ENCODE measurements around the gene L1TD1.
"Not testable (repeated sequence)": the region's sequence is repeated elsewhere in the genome, so short reads cannot be mapped to it uniquely, and the experiment has no call there.

Gene L1TD1

DNA sequence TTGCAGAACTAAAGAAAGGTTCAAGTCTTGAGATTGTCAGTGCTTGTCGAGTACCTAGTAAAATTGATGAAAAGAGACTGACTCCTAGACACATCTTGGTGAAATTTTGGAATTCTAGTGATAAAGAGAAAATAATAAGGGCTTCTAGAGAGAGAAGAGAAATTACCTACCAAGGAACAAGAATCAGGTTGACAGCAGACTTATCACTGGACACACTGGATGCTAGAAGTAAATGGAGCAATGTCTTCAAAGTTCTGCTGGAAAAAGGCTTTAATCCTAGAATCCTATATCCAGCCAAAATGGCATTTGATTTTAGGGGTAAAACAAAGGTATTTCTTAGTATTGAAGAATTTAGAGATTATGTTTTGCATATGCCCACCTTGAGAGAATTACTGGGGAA is 16.3 kb downstream of the L1TD1 start:
- no peak for TF ChIP-seq MYC (IDR thresholded peaks at IDR 0.05; ENCODE audit: low read depth, low read length)
- TF ChIP-seq, protein P1, sequence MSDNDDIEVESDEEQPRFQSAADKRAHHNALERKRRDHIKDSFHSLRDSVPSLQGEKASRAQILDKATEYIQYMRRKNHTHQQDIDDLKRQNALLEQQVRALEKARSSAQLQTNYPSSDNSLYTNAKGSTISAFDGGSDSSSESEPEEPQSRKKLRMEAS (IDR thresholded peaks at IDR 0.05; ENCODE audit: low read depth, low read length) = no peak
- TF ChIP-seq POLR2A (IDR thresholded peaks at IDR 0.05; ENCODE audit: extremely low read depth, insufficient read length) = no peak
- TF ChIP-seq, protein P2, sequence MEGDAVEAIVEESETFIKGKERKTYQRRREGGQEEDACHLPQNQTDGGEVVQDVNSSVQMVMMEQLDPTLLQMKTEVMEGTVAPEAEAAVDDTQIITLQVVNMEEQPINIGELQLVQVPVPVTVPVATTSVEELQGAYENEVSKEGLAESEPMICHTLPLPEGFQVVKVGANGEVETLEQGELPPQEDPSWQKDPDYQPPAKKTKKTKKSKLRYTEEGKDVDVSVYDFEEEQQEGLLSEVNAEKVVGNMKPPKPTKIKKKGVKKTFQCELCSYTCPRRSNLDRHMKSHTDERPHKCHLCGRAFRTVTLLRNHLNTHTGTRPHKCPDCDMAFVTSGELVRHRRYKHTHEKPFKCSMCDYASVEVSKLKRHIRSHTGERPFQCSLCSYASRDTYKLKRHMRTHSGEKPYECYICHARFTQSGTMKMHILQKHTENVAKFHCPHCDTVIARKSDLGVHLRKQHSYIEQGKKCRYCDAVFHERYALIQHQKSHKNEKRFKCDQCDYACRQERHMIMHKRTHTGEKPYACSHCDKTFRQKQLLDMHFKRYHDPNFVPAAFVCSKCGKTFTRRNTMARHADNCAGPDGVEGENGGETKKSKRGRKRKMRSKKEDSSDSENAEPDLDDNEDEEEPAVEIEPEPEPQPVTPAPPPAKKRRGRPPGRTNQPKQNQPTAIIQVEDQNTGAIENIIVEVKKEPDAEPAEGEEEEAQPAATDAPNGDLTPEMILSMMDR (IDR thresholded peaks at IDR 0.05; ENCODE audit: low read depth, low read length) = no peak
- no peak for DNase-seq (ENCODE audit: low read depth)
- H3K4me3 ChIP-seq (ENCODE audit: low read depth, low read length) = no peak overlapping the region

DNA sequence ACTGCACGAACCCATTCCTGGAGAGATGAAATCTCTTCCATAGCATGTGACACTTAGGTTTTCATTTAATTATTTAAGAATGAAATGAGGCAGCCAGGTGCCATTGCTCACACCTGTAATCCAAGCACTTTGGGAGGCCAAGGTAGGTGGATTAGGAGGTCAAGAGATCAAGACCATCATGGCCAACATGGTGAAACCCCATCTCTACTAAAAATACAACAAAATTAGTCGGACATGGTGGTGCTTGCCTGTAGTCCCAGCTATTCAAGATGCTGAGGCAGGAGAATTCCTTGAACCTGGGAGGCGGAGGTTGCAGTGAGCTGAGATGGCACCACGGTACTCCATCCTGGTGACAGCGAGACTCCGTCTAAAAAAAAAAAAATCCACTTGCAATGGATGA is 17.8 kb downstream of the L1TD1 start:
- H3K4me3 ChIP-seq (ENCODE audit: low read depth, low read length) = no peak overlapping the region
- TF ChIP-seq, protein P1 (IDR thresholded peaks at IDR 0.05; ENCODE audit: low read depth, low read length) = no peak
- TF ChIP-seq MYC (IDR thresholded peaks at IDR 0.05; ENCODE audit: low read depth, low read length) (no peak), POLR2A (IDR thresholded peaks at IDR 0.05; ENCODE audit: extremely low read depth, insufficient read length) (no peak)
- TF ChIP-seq, protein P2 (IDR thresholded peaks at IDR 0.05; ENCODE audit: low read depth, low read length) = no peak
- no peak for DNase-seq (ENCODE audit: low read depth)

DNA sequence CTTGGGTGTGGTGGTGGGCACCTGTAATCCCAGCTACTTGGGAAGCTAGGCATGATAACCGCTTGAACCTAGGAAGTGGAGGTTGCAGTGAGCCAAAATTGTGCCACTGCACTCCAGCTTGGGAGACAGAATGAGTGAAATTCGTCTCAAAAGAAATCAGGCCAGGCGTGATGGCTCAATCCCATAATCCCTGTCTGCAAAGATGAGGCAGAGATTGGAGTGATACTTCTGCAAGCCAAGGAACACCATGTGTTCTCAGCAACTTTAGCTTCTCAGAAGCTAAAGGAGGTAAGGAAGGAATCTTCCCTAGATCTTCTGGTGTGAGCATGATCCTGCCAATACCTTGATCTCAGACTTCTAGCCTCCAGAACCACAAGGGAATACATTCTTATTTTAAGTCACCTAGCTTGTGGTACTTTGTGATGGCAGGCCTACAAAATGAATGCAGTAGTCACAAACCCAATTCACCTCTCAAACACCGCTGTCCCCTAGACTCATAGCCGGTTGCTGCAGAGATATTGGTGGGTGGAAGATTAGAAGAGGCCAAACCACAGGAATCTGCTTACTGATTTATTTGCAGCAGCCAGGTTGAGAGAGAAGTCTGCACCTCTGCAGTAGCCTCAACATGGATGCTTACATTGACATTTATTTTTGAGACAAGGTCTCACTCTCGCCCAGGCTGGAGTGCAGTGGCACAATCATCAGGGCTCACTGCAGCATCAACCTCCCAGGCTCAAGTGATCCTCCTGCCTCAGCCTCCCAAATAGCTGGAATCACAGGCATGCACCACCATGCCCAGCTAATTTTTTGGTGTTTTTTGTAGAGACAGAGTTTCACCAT is 18.6 kb downstream of the L1TD1 start:
- H3K4me3 ChIP-seq (ENCODE audit: low read depth, low read length) = no peak overlapping the region
- no peak for DNase-seq (ENCODE audit: low read depth)
- TF ChIP-seq, protein P1 (IDR thresholded peaks at IDR 0.05; ENCODE audit: low read depth, low read length) = no peak
- no peak for TF ChIP-seq POLR2A (IDR thresholded peaks at IDR 0.05; ENCODE audit: extremely low read depth, insufficient read length)
- TF ChIP-seq, protein P2 (IDR thresholded peaks at IDR 0.05; ENCODE audit: low read depth, low read length) = no peak
- no peak for TF ChIP-seq MYC (IDR thresholded peaks at IDR 0.05; ENCODE audit: low read depth, low read length)

DNA sequence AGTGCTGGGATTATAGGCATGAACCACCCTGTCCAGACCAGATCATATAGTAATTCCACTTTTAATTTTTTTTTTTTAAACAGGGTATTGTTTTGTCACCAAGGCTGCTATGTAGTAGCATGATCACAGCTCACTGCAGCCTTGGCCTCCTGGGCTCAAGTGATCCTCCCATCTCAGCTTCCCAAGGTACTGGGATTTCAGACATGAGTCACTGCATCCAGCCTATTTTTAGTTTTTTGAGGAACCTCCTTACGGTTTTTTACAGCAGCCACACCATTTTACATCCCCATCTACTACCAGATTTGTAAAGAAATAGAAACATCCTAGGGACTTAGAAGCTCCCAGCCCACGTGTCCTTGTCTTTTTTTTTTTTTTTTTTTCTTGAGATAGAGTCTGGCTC is 24.0 kb downstream of the L1TD1 start:
- DNase-seq (ENCODE audit: low read depth) = no peak
- TF ChIP-seq MYC (IDR thresholded peaks at IDR 0.05; ENCODE audit: low read depth, low read length) (no peak), POLR2A (IDR thresholded peaks at IDR 0.05; ENCODE audit: extremely low read depth, insufficient read length) (no peak)
- TF ChIP-seq, protein P2 (IDR thresholded peaks at IDR 0.05; ENCODE audit: low read depth, low read length) = no peak
- TF ChIP-seq, protein P1 (IDR thresholded peaks at IDR 0.05; ENCODE audit: low read depth, low read length) = no peak
- H3K4me3 ChIP-seq (ENCODE audit: low read depth, low read length) = no peak overlapping the region

DNA sequence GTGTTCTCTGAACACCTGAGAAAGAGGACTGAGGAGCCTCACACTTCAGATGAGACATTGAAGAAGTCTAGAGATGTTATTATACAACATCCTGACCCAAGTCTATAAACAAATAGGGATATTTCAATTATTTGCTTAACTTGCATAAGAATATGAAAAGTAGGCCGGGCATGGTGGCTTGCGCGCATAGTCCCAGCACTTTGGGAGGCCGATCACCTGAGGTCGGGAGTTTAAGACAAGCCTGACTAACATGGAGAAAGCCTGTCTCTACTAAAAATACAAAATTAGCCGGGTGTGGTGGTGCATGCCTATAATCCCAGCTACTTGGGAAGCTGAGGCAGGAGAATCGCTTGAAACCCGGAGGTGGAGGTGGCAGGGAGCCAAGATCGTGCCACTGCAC is 25.8 kb downstream of the L1TD1 start:
- H3K4me3 ChIP-seq (ENCODE audit: low read depth, low read length); DNase-seq (ENCODE audit: low read depth): not testable (repeated sequence)

DNA sequence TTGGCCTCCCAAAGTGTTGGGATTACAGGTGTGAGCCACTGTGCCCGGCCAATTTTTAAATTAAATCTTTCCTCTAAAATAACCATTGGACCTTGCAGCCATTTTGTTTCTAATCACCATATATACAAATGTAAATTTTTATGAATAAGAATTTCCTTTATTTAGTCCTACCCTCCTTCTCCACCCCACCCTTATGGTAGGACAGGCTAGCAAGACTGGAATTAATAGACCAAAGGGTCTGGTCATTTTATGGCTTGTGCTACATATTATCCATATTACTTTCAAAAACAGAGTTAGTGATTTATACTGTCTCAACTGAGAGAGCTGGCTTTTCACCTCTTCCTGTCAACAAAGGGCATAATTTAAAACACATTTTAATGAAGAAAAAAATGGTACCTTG is 26.5 kb downstream of the L1TD1 start:
- TF ChIP-seq POLR2A (IDR thresholded peaks at IDR 0.05; ENCODE audit: extremely low read depth, insufficient read length) = no peak
- TF ChIP-seq, protein P1 (IDR thresholded peaks at IDR 0.05; ENCODE audit: low read depth, low read length) = no peak
- TF ChIP-seq, protein P2 (IDR thresholded peaks at IDR 0.05; ENCODE audit: low read depth, low read length) = no peak
- no peak for TF ChIP-seq MYC (IDR thresholded peaks at IDR 0.05; ENCODE audit: low read depth, low read length)
- H3K4me3 ChIP-seq (ENCODE audit: low read depth, low read length) = no peak overlapping the region
- DNase-seq (ENCODE audit: low read depth) = no peak

All from NB4 (cell line).